Metanephros (tissue), 1 donor: Measurements from ENCODE around the gene PKP1. TPM values are rescaled to one million over a fixed set of nuclear protein-coding genes. Genes with fewer than 3 reads are reported as not detected.

Experiments used
- total RNA-seq: library from RNA; depleted of rRNA; stranded (reverse); fragments of >200 nt; gene quantifications from one replicate; pipeline ENCODE4 v1.2.3, GENCODE V29; 2014

The PKP1 gene, protein sequence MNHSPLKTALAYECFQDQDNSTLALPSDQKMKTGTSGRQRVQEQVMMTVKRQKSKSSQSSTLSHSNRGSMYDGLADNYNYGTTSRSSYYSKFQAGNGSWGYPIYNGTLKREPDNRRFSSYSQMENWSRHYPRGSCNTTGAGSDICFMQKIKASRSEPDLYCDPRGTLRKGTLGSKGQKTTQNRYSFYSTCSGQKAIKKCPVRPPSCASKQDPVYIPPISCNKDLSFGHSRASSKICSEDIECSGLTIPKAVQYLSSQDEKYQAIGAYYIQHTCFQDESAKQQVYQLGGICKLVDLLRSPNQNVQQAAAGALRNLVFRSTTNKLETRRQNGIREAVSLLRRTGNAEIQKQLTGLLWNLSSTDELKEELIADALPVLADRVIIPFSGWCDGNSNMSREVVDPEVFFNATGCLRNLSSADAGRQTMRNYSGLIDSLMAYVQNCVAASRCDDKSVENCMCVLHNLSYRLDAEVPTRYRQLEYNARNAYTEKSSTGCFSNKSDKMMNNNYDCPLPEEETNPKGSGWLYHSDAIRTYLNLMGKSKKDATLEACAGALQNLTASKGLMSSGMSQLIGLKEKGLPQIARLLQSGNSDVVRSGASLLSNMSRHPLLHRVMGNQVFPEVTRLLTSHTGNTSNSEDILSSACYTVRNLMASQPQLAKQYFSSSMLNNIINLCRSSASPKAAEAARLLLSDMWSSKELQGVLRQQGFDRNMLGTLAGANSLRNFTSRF
- total RNA-seq, result 0.64 TPM

DNA sequence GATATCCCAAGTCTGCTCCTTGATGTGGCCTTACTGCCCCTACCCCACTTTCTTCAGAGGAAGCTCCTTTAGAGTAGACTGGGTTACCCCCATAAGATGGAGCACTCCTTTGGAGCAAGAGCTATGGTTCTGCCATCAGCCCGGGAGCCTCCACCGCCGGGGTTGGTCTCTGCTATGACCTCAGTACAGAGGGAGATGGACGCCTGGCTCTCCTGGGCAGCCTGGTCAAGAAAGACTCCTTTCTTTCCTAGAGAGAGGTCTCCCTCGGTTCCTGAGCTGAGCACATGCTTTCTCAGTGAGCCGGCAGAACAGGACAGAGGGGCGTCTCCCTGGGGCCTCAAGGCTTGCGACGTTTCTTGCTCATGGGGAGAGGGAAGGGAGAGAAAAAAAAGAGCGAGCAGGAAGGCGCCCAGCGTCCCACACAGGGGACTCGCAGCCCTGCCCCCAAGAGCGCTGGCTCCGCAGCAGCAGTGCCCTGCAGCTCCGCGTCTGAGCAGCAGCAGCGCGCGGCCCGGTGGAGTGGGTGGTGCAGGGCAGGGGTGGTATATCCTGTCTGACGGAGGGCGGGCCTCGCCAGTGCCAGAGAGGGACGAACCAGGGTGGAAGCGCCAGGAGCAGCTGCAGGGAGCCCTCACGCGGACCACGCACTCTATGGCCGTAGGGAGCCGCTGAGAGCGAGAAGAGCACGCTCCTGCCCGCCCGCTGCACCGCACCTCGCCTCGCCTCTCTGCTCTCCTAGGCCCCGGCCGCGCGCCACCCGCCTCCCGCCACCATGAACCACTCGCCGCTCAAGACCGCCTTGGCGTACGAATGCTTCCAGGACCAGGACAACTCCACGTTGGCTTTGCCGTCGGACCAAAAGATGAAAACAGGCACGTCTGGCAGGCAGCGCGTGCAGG is at the start of gene PKP1:
TSS of gene PKP1 (plus strand) at position 576 of the 899 bp plus-strand sequence. CDS start at position 773, 197 bp downstream.

DNA sequence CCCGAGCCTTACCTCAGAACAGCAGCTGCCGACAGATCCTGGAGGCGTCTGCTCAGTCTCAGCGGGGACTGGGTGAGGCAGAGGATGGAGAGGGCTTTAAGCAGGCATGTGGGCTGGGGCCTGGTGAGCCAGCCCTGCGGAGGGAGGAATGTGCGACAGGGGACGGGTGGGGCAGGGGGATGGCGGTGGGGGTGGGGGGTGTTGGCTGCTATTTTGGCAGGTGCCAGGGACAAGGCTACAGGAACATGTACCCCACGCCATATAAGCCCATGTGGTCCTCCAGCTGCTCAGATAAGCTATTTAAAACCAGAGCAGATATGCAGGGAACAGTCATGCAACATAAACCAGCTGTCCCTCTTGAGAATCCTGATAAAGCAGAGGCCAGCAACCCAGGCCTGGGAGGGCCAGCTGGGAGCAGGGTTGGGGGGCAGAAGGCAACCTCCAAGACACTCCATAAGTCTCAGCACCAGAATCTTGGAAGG is 94.3 kb downstream of the PKP1 start, which contains the start of gene TNNT2:
TSS of gene TNNT2 (minus strand) at position 70 of the 482 bp plus-strand sequence. CDS start 4,426 bp downstream, outside the sequence.

Other genes starting within 250 kb of the PKP1 start
- gene CACNA1S, start 171.1 kb upstream of the PKP1 start, total RNA-seq, result 16.5 TPM
- not detected for gene ASCL5, start 156.3 kb upstream of the PKP1 start, total RNA-seq
- gene TMEM9, start 129.0 kb upstream of the PKP1 start, total RNA-seq, result 97.6 TPM
- 2.8 TPM for gene IGFN1, start 92.7 kb upstream of the PKP1 start, total RNA-seq
- gene TNNT2, start 94.2 kb downstream of the PKP1 start, total RNA-seq, result 7.4 TPM
- gene LAD1, start 115.8 kb downstream of the PKP1 start, total RNA-seq, result 17.6 TPM
- gene TNNI1, start 138.2 kb downstream of the PKP1 start, total RNA-seq, result 144 TPM
- gene PHLDA3, start 185.7 kb downstream of the PKP1 start, total RNA-seq, result 19.7 TPM
- gene CSRP1, start 223.6 kb downstream of the PKP1 start, total RNA-seq, result 296 TPM